A549 treated with AZD9567 at 1 μM for 4 hours (cell line): ENCODE data around the gene IRF1. TPM values are rescaled to one million over a fixed set of nuclear protein-coding genes. Genes with fewer than 3 reads are reported as not detected.

ENCODE experiments used
- total RNA-seq: library from RNA; stranded (reverse); fragments of 200-300 nt; extraction: Qiagen RNA extraction; gene quantifications from 5 replicates; pipeline ENCODE4 v1.2.3, GENCODE V29; 2022; ENCODE audit not compliant: insufficient read depth

IRF1 gene
- total RNA-seq = 31.6 to 37.2 TPM (median 35.8 TPM) in 5 replicates

GRCh38 chr5:132490484-132491367 is at the start of gene IRF1:
TSS of gene IRF1 (minus strand) at chr5:132490773. CDS start at chr5:132489478, 1,295 bp downstream.

Other genes starting within 250 kb of the IRF1 start
- 0.30 to 0.72 TPM (median 0.37 TPM) in 4 of 5 replicates, not detected in the other for gene PDLIM4, start 233.1 kb downstream of the IRF1 start, total RNA-seq
- 1.5 to 5.7 TPM (median 5.2 TPM) in 5 replicates for gene SLC22A4, start 196.4 kb downstream of the IRF1 start, total RNA-seq
- gene SLC22A5, start 121.1 kb downstream of the IRF1 start, total RNA-seq = 39.8 to 44.5 TPM (median 42.8 TPM) in 5 replicates
- not detected in 5 replicates for gene IL5, start 52.7 kb upstream of the IRF1 start, total RNA-seq
- 22.4 to 35.2 TPM (median 25.9 TPM) in 5 replicates for gene RAD50, start 66.2 kb upstream of the IRF1 start, total RNA-seq
- 0.08 TPM in 1 of 5 replicates, not detected in the others for gene IL13, start 167.4 kb upstream of the IRF1 start, total RNA-seq
- gene IL4, start 183.2 kb upstream of the IRF1 start, total RNA-seq = not detected in 5 replicates
- gene KIF3A, start 246.8 kb upstream of the IRF1 start, total RNA-seq = 7.8 to 17.5 TPM (median 9.9 TPM) in 5 replicates